Daoy (cell line): ENCODE results near the gene CXorf58. TPM values are rescaled to one million over a fixed set of nuclear protein-coding genes. Genes with fewer than 3 reads are reported as not detected.

ENCODE experiments used
- DNase-seq: peaks from one replicate; pipeline ENCODE4 v3.0.0-alpha.2; 2015; ENCODE audit warnings: low read depth
- total RNA-seq: library from RNA; depleted of rRNA; stranded (reverse); fragments of >200 nt; shearing (Covaris generic); gene quantifications from 2 replicates; pipeline ENCODE4 v1.2.3, GENCODE V29; 2014

CXorf58 gene
- total RNA-seq, 1 experiment from 2014 or later, result not detected

GRCh38 chrX:23900220-23900797 is 7.5 kb upstream of the CXorf58 start:
- DNase-seq, result no peak

GRCh38 chrX:23901060-23901459 is 6.7 kb upstream of the CXorf58 start:
- DNase-seq, result peak; percentile 79

GRCh38 chrX:23901805-23902204 is 6.0 kb upstream of the CXorf58 start:
- peak; percentile 66 for DNase-seq

DNA sequence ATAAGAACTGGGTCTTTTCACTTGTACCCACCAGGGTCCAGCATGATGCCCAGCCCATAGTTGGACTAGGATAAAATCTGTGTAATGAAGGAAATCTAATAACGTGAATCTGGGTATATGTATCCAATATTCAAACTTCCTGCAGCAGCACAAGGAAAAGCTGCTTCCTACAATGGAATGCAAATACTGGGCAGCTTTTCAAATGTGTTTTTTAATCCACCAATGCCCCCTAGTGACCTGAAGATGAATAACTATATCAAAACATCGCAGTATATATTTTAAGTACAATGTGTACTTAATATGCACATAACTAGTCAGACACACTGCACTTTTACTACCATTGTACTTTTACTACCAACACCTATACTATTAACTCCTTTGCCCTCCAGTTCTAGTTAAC is 5.4 kb upstream of the CXorf58 start:
- no peak for DNase-seq

GRCh38 chrX:23904096-23904495 is 3.7 kb upstream of the CXorf58 start:
- DNase-seq, result no peak

GRCh38 chrX:23907111-23907497 is 702 bp upstream of the CXorf58 start:
- no peak for DNase-seq

DNA sequence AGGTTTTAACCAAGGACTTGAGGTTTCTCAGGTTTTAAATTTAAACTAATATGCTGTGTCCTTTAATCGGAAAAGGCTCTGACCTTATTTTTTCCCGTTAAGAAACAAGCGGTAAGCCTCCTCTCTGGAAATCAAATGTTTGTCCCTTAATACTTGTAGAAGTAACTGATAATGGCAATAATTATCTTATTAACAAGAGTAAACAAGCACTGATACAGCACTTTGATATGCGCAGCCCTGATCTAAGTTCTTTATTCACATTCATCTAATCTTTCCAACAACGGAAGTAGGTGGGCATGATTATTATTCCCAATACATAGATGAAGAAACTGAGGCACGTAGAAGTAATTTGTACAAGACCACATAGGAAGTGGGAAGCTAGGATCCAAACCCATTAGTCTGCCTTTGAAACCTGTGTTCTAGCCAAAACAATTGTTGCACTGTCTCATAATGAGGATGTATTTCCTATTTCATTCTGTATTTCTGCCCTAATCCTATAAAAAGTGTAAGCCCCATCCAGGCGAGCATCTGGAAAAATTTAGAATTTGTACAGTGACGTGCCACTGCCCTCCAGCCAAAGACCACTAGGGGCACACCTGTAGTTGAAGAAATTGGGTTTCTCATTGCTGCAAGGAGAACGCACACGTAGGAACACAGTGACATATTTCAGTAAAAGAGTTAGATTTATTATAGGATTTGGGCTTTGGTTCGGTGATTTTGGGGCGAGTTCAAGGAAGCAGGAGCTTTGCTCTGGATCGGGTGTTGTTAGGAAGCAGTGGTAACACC is 606 bp downstream of the CXorf58 start:
- DNase-seq, result no peak

DNA sequence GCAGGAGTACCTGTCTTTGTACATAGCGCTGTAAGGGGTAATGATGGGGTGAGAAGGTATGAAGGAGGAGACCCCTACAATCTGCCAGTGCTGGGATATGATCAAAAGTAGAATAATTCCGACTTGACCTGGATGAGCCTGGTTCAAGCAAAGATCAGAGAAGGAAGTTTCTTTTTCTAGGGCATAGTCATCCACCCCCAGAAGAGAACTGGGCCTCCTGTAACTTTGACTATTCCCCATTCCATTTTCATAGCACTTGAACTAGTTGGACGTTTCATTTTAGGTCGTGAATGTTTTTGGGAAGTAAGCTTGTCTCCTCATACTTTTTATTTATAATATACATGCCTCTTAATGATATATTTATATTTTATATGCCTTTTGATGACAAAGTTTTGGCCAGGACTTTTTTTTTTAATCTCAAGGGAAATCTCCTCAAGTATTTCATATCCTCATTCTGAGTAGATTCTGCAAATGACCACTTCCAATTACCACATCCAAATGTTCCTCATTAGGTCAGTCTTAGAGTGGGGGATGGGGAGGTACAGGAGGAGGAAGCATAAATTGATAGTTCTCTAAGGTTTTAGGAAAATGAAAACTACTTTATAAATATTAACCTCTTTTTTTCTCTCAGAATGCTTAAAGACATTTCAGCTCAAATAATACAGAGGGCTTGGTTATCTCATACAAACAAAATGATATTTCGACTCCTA is 3.5 kb downstream of the CXorf58 start:
- DNase-seq, result no peak

- no peak for DNase-seq
These were observed 11.3 kb downstream of the CXorf58 start for GRCh38 chrX:23919148-23919547.

DNA sequence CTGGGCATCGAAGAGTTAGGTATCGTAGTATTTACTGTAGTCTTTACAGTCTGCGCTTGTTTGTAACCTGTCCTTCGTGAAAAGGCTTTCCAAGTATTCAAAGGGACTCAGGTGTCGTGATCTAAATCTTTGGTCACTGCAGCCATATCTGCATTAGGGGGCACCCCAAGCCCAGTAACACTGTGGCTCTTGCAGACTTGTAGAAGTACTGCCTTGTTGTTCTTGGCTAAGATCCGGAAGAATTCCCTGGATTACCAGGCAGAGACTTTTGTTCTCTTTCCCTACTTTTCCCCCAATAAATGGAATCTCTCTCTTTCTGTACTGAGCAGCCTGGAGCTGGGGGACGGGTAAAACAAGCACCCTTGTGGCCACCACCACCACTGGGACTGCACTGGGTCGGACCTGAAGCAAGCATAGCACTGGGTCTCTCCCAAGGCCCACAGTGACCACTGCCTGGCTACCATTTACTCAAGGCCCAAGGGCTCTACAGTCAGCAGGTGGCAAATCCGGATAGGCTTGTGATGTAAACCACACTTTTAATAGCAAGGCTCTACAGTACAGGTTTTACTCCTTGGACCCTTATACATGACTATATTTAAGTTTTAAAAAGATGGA is 12.0 kb downstream of the CXorf58 start:
- DNase-seq, result no peak

GRCh38 chrX:23926015-23926414 is 18.2 kb downstream of the CXorf58 start:
- DNase-seq, result no peak

DNA sequence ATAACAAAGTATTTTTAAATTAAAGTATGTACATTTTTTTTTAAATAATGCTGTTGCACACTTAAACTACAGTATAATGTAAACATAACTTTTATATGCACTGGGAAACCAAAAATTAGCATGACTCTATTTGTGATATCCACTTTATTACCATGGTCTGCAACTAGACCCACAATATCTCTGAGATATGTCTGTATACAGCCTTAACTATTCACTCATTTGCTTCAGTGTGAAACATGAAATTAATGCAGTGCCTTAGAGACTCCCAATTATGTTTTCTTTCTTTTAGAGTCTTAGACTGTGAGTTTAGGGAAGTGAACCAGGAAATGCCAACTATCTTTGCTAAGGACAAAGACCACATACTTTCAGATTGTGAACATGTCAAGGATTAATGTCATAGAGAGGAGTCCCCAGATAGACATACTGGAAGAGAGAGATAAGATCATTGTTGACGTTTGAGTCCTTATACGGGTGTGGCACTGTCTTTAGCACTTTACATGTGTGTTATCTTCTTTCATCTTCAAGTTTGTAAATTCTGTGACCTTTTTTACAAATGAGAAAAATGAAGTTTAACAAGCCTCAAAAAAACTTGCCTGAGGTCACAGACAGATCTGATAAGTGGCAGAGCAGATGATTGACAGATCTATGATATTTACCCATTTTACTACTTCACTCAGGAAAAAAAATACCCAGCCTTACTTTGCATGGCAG is 23.2 kb downstream of the CXorf58 start:
- no peak for DNase-seq

- DNase-seq, result no peak
These were observed 24.2 kb downstream of the CXorf58 start for GRCh38 chrX:23932046-23932445.

DNA sequence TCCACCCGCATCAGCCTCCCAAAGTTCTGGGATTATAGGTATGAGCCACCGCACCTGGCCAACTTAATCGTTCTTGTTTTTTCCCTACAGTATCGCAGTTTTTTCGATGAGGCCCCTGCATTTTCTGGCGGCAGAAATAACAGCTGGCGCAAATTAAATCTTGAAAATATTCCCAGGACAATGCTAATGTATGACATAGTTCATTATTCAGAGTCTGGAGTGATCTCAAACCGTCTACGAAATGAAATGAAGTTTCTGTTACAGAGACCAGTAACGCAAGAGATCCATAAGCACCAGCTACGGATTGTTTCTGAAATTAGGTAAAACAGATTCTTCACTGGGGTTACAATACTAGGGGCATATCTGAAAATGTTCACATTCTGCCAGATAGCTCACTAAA is 27.3 kb downstream of the CXorf58 start:
- no peak for DNase-seq

GRCh38 chrX:23936180-23936579 is 28.4 kb downstream of the CXorf58 start:
- DNase-seq, result no peak

DNA sequence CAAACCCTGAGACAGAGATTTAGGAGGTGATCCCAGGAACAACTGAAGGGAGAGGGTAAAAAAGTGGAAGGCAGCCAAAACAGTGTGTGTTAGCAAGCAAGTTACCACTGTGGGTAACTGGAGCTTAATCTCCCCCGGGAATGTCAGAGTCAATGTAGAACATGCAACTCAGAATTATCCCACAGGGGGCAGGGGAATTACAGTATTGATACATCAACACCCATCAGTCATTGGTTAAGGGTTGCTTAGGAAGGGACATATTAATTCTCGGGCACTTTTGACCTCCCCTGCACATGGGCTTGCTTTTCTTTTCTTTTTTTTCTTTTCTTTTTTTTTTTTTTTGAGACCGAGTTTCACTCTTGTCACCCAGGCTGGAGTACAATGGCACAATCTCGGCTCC is 29.3 kb downstream of the CXorf58 start:
- no peak for DNase-seq

GRCh38 chrX:23938690-23939089 is 30.9 kb downstream of the CXorf58 start:
- DNase-seq, result no peak

DNA sequence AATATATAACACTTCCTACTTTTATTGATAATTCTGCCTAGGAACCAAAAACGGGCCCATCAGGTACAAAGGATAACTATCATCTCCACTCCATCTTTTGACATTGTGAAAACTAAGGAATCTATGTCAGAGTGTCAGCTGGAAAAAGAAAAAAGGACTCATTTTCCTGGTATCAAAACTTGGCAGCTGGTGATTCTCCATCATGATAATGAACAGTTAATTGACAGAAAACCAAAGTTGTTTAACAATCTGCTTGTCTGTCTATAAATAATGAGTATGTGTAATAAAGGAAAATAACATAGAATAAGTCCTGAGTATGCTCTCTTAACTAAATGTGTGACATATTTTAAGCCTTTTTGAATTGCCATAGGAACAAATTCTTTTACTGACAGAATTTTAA is 31.4 kb downstream of the CXorf58 start:
- no peak for DNase-seq

DNA sequence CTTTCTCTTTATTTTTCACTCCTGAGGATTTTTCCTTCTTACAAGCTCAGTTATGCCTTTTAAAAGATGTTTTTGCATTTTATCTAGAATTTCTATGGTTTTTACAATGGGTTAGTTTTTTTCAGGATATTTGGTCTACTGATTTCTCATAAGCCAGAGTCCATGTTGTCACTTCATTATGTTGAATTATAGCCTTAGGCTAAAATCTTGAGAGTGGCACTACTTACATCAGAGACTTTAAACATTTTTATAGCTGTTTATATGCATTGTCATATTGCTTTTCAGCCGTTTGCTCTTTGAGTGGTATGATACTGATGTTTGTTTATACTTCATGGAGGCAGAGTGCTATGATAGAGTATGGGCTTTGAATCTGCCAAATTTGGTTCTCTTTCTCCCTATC is 36.4 kb downstream of the CXorf58 start:
- DNase-seq, result no peak

- DNase-seq, result no peak
These were observed 37.4 kb downstream of the CXorf58 start for GRCh38 chrX:23945206-23945605.

DNA sequence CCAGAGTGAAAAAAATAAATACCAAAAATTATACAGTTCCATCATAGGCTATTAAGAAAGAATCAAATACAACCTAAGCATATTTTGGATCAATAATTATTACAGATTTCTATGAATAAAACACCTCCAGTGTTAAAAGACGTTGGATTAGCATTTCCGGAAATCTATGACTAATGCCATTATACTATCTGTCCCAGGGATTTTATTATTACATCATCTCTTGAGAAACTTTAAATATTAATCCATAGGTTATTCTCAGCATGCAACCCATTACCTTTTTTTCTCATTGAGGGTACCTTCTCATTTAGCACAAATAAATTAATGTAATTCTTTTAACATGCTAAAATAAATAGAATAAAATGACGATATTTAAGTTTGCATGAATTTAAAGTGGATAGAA is 44.6 kb downstream of the CXorf58 start:
- no peak for DNase-seq
